Stimulated activated CD8-positive, alpha-beta memory T cell treated with anti-CD3 and anti-CD28 coated beads, Interleukin-7, amount 100 ng/mL, for 4 hours (primary cell): ENCODE data around the gene PAXX.

Source experiments
- DNase-seq, 2 donors: peaks; one replicate each; pipeline ENCODE4 v3.0.0-alpha.2; 2020; ENCODE audit warnings: low read depth in 2 of 2

The PAXX gene

GRCh38 chr9:136982232-136983051 is 9.8 kb upstream of the PAXX start, which contains the start of gene LCNL1:
TSS of gene LCNL1 (plus strand) at chr9:136982993. CDS start at chr9:136983587, 594 bp downstream.
- DNase-seq = no peak

DNA sequence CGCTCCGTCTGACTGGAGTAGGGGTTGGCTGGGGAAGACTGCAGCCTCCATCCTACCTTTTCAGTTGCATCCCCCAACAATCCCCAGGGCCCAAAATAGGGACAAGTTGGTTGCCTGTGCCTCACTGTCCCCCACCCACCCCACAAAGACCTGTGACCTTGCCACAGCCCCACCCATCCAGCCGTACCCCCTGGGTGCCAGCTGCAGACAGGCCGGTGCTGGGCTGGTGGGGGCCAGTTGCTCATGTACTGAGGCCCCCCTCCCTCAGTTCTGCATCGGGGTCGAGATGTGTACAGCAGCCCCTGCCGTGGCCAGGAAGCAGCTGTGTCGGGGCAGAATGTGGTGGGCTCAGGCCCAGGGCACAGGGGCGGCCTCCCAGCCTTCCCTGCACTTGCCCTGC is 9.1 kb upstream of the PAXX start:
- no peak for DNase-seq

DNA sequence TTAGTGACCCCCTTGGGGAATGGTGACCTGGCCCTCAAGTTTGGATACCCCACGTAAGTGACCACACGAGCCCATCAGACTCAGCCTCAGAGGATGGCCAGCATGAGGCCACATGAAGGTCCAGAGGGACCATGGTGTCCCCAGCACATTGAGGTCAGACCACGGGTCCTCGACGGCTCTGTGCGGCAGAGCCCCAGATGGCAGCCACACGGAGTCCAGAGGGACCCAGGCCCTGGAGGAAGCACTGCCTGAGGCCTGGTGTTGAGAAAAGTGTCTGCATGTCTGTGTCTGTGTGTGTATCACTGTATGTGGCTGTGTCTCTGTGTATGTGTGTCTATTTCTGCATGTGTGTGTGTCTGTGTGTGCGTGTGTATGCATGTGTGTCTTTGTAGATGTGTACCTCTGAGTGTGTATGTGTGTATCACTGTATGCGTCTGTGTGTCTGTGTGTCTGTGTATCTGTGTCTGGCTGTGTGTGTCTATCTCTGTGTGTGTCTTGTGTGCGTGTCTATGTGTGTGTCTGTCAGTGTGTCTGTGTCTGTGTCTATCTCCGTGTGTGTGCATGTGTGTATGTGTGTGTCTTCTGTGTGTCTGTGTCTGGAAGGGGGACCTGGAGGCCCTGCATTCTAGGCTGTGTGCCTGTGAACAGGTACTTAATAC is 8.4 kb upstream of the PAXX start:
- no peak for DNase-seq

DNA sequence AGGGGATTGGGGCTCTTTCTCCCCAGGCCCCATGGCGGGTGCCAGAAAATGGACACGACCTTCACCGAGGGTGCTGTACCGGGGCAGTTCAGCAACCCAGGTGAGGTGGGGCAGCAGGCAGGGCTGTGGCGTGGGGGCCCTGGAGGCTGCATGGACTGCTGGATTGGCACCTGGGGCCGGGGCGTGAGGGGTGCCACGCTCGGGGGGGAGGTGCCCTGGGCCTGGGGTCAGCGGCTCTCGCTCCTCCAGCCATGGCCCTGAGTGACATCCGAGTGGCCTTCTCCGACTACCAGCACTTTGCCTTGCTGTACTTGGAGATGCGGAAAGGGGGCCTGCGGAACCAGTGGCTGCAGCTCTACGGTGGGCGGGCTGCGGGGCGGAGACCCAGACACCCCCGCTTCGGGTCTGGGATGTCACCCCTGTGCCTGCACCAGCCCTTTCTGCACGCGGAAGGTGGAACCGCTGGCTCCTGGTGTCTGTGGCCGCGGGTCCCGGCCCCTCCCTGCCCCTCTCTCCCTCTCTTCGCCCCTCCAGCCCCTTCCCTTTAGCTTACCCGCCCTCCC is 7.7 kb upstream of the PAXX start:
- no peak for DNase-seq

GRCh38 chr9:136985027-136985602 is 7.1 kb upstream of the PAXX start:
- no peak for DNase-seq

DNA sequence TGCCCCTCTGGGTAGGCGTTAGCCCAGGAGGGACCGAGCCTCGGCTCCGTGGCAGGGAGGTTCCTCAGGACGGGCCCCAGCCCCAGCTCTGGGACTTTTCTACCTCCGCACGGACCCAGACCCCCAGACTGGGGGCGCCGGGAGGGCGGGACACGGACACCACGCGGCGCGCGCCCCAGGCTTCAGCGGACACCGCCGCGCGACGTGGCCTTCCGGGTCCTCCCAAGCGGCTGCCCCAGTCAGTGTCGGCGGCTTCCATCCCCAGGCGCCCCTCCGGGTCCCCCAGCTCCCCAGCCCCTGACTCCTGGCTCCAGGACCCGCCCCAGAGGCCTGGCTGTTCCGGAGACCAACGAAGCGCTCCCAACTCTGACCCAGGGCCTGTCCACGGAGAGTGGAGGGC is 6.4 kb upstream of the PAXX start:
- DNase-seq = no peak

DNA sequence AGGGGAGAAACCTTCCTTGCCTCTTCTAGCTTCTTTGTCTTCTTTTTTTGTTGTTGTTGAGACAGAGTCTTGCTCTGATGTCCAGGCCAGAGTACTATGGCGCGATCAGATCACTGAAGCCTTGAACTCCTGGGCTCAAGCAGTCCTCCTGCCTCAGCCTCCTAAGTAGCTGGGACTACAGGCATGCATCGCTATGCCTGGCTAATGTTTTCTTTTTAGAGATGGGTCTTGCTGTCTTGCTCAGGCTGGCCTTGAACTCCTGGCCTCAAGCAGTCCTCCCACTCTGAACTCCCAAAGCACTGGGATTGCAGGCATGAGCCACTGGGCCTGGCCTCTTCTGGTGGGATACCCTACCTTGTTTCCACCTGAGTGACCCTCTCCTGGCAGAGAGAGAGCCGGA is 3.4 kb upstream of the PAXX start:
- no peak for DNase-seq

DNA sequence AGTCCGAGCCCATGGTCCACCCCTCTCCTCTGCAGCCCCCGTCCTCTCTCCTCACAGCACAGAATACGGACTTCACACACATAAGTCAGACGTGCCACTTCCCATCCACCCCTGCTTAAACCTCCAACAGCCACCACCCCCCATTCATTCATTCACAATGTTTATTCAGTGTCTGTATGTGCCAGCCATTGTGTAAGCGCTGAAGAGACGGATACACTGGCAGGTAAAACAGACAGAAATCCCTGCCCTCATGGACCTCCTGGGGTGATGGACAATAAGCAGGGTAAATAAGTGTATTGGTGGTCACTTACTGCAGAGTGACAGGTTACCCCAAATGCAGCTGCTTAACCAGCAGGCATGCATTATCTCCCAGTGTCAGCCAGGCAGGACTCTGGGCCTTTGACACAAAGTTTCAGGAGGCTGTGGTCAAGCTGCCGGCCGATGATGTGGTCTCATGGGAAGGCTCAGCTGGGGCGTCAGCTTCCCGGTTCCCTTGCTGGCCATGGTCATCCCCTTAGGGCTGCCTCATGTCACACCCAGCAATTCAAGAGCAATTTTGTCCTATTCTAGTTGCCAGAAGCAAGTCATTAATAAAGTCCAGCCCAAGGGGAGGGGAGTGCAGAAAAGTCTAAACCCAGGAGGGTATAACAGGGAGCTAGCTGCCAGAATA is 1.8 kb upstream of the PAXX start:
- no peak for DNase-seq

DNA sequence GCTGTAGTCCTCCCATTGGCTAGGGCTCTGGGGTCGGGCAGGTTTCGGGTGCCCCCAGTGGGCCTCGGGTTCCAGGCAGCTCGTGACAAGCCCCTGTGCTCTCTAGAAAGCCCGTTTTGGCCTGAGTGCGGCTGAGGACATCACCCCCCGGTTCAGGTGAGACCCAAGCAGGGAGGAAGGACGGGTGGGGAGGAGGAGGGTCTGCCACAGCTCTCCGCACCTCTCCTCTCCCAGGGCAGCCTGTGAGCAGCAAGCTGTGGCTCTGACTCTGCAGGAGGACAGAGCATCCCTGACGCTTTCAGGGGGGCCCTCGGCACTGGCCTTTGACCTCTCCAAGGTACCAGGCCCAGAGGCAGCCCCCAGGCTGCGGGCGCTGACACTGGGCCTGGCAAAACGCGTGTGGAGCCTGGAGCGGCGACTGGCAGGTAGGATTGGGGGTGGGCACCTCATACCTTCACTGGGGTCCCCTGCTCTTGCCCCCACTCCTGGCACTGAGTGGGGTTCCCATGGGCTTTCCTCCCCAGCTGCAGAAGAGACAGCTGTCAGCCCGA is 672 bp downstream of the PAXX start:
- no peak for DNase-seq

- no peak for DNase-seq
Measured at GRCh38 chr9:136994180-136994887, 2.1 kb downstream of the PAXX start.

DNA sequence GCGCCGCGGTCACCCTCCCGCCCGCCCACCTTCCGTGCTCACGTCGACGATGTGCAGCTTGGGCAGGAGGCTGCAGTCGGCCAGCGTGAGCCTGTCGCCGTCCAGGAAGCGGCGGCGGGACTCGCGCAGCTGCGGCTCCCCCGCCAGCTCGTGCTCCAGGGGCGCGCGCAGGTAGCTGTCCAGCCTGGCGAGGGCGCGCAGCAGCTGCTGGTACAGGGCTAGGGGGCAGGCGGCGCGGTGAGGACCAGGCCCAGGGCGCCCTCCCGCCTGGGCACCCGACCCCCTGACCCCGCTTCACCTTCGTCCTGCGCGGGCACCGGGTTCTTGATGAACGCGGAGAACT is 2.6 kb downstream of the PAXX start:
- DNase-seq = no peak

DNA sequence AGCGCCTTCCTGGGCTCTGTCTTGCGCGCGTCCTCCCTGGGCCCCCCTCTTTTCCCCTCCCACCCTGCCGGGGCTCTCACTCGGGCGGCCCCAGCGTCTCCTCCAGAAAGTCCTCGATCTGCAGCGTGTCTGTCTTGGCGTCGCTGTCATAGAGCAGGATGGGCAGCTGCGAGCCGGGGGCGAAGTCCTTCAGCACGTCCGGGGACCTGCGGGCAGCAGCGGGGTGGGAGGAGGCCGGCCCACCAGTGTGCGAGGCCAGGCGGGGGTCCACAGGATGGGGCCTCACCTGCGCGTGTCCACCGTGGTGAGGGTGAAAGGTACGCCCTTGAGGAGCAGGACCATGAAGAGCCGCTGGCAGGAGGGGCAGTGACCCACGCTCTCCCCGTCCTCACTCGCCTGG is 3.1 kb downstream of the PAXX start:
- no peak for DNase-seq

DNA sequence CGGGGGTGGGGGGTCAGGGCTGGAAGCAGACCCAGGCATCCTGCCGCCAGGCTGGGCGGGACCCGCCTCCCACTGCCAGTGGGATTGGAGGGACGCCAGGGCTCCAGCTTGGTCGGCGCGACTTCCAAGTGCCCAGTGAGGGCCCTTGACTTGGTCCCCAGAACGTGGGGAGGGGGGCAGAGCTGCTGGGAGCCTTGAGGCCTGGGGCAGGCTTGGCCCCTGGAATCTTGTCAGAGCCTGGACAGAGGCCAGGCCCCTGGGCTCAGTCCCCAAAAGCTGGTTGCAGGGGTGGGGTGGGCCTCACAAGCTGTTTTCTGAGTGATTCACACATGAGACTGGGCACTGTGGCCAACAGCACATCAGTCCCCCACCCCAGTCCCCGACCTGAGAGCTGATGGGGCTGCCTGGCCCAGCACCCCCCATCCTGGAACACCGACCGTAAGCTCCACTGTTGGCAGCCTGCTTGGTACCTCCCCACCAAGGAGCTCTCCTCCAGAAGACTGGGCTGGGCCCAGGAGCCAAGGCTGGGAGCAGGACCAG is 3.6 kb downstream of the PAXX start:
- no peak for DNase-seq

GRCh38 chr9:136996361-136997292 is 4.4 kb downstream of the PAXX start, which contains the start of gene CLIC3:
TSS of gene CLIC3 (minus strand) at chr9:136996568. CDS start at chr9:136996543, 25 bp downstream.
- peak in 1 of 2 donors; percentile 58 for DNase-seq

DNA sequence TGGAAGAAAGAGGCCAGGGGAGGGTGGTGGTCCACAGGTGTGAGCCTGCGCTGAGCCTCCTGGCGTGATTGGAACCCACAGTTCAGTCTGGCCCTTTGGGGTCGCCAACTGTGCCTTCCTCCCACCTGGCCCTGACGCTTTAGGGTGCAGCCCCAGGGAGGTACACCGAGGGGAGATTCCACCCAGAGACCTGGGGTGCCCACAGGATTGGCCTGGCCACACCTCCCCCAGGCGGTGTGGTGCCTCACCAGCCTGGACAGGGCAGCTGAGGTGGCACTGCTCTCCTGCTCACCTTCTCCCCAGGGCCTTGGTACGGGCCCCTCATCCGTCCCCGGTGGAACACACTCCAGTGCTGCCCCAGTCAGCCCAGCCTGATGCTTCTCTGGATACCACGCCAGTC is 5.1 kb downstream of the PAXX start:
- no peak for DNase-seq

GRCh38 chr9:136997830-136998234 is 5.6 kb downstream of the PAXX start:
- DNase-seq = peak; percentile 17 to 36

DNA sequence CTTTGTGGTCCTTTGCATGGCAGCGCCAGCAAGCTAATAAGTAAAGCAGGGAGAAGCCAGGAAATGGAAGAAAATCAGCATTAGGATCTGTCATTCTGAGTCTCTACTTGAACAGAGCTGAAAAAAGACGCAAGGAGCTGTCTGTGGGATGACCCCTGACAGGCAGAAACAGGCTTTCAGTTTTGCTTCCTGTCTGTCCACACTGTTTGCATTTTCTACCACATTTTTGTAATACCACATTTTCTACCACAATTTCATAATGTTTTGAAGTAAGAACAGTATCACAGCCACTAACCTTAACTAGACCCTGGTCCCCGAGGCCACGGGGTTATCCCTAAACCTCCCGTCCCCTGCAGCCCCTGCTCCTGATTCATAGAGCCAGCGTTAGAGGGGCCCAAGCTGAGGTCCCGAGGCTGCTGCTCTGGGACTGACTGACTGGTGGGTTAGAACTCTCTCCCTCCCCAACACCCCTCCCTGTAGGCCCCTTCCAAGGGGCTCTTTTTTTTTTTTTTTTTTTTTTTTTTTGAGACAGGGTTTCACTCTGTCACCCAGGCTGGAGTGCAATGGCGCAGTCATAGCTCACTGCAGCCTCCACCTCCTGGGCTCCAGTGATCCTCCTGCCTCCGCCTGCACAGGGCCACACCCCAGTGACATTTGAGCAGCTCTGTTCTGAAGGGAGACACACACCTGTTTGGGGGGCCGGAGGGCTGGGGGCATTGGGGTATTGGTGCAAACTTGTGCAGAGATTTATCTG is 8.1 kb downstream of the PAXX start:
- DNase-seq = no peak

- DNase-seq = no peak
Measured at GRCh38 chr9:137001857-137002645, 9.8 kb downstream of the PAXX start.
